GM21447 (cell line): ENCODE results near the gene CFAP97.
"Not testable (repeated sequence)": the region's sequence is repeated elsewhere in the genome, so short reads cannot be mapped to it uniquely, and the experiment has no call there.

ENCODE experiments used
- ATAC-seq: cut with Tn5 transposase; IDR thresholded peaks from one replicate; pipeline ENCODE4 v1.9.1; 2021; ENCODE audit not compliant: unreplicated experiment

CFAP97 gene

GRCh38 chr4:185203486-185204237, at the start of gene CFAP97:
CFAP97 (minus strand) TSS chr4:185204000; CDS start chr4:185191196, 12,804 bp downstream.
- peak; percentile 55 for ATAC-seq

GRCh38 chr4:185249105-185249504, 45.3 kb upstream of the CFAP97 start:
- no peak for ATAC-seq

DNA sequence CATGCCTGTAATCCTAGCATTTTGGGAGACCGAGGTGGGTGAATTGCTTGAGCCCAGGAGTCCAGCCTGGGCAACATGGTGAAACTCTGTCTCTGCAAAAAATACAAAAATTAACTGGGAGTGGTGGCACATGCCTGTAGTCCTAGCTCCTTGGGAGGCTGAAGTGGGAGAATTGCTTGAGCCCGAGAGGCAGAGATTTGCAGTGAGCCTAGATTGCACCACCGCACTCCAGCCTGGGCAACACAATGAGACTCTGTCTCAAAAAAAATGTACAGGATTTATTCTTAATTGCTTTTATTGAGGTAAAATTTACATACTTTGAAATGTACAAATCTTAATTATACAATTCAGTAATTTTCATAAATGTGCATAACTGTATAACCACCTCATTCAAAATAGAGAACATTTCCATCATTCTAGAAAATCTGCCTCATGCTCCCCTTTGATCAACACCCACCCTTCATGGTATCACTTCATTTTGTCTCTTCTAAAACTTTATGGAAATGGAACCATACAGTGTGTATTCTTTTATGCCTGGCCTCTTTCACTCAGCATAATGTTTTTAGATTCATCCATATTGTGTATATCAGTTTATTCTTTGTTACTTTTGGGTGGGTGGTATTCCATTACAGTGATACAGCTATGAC, 44.7 kb upstream of the CFAP97 start:
- no peak for ATAC-seq

DNA sequence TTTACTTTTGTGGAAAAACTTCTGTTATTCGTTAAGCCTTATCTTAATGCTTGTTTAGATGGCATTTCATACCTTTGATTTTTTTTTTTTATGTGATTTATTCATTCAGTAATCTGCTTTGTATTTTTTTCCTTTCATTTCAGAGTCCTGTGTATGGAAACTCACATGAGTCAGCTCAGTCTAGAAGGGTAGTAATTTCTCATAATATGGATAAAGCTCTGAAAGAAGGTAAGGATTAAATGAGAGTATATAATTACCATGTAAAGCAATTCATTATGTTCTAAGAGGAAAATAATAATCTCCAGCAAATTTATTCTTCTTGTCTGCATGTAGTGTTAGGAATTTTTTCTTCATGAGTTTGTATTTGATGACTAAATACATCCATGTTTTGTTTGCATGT, 43.4 kb upstream of the CFAP97 start:
- ATAC-seq = no peak

DNA sequence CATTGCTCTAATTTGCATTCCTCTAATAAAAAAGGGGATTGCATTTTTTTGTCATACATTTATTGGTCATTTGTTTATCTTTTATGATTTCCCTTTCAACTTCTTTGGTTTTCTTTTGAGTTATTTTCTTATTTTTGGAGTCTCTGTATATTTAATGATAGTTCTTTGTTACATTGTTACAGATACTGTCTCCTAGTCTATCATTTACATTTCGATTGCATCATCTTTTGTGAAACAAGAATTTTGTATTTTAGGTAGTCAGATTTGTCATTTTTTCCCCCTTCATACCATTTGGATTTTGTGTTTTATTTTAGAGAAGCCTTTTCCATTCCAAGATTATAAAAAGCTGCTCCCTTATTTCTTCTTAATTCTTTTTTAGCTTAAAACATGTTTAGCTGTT, 42.7 kb upstream of the CFAP97 start:
- no peak for ATAC-seq

DNA sequence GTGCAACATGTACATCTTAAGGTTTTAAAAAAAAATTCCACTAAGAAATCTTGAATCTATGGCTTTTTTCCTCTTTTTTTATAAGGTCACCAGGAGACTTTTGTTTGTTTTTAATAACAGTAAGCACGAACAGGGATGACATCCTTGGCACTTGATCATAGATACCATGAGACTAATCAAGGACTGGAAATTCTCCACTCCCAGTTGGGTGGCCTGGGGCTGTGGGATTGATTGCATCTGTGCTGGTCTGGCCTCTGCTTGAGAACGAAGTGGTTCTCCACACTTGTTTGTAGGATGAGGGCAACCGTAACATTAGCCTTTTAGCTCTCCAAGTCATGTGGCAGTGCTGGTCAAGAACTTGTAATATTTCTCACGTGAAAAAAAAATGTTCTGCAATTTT, 41.0 kb upstream of the CFAP97 start:
- ATAC-seq = no peak

GRCh38 chr4:185243879-185244278, 40.1 kb upstream of the CFAP97 start:
- no peak for ATAC-seq

DNA sequence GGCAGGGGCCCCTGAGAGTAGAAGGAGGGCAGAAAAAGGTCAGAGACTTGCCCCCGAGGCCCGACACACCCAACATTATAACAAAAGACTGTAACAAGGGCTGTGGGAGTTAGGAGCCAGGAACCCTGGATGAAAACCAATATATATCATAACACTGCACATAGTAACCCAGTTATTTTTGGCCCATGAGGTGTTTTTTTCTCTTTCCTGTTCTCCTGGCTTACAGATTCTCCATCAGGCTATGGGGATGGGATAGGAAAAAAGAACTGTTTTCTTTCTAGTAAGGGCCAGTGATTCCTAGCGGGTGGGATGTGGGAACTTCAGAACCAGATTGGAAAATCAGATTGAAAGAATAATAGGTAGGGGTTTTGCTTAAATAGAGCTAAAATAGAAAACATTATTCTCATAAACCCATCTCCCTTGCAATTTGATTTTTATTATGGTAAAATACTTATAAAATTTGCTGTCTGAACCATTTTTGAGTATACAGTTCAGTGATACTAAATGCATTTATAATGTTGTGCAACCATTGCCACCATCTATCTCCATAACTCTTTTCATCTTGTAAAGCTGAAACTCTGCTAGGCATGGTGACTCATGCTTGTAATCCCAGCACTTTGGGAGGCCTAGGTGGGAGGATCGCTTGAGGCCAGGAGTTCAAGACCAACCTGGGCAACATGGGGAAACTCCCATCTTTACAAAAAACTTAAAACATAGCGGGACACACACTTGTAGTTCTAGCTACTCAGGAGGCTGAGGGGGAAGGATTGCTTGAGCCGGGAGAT, 39.1 kb upstream of the CFAP97 start:
- no peak for ATAC-seq

GRCh38 chr4:185240486-185240885, 36.7 kb upstream of the CFAP97 start:
- not testable (repeated sequence) for ATAC-seq

DNA sequence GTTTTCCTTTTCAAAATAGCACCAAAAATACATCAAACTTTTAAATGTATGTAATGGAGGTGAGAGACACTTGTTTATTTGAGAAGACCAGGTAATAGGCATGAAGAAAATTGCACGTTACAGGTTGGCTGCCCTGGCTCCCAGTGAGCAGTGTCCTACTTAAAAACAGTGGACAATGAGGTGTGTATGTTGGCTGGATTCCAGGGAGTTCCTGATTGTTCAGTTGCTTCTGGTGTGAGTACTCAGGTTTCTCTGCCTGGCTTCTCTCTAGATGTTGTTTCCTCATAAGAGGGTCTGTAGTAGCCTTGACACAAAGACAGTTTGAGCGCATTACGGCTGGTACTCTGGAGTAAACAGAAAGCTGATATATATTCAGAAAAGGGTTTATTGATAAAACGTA, 35.0 kb upstream of the CFAP97 start:
- ATAC-seq = no peak

DNA sequence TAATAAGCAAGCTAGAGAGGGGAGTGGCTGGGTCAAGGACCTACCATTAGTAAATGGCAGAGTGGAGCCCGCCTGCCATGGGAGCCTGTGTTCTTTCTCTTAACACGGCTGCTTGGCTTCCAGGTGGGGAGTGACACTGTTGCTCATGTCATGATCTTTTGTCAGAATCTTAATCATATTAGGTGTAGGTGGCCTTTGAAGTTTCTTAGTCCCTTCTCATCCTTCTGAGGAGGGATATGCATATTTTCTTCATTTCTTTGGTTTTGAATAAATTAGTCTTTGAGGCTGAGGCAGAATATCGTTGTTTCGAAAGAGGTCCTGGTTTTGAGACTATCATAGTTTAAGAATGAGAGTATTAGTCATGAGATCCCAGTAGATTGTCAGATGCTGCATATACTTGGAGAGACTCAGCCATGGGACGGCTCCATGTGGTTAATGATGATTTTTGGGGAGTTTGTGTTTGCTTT, 34.4 kb upstream of the CFAP97 start:
- ATAC-seq = no peak

DNA sequence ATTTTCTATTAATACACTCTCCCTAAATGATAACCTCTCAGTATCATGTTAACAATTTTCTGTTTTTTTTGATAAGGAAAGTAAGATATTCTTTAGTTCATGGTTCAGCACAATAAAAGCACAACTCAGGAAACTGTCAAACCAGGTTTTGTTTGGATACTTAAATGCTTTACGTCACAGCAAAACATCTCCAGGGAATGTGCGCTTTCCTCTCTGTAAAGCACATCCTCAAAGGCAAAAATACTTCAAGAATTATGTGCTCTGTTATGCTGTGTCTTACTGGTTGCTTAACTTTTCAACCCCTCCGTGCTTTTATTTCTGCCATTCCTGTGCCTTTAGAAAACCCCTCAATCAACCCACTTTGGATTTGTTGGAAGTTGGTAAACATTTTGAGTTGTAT, 33.4 kb upstream of the CFAP97 start:
- ATAC-seq = no peak

GRCh38 chr4:185235843-185236503, 32.2 kb upstream of the CFAP97 start:
- ATAC-seq = no peak

DNA sequence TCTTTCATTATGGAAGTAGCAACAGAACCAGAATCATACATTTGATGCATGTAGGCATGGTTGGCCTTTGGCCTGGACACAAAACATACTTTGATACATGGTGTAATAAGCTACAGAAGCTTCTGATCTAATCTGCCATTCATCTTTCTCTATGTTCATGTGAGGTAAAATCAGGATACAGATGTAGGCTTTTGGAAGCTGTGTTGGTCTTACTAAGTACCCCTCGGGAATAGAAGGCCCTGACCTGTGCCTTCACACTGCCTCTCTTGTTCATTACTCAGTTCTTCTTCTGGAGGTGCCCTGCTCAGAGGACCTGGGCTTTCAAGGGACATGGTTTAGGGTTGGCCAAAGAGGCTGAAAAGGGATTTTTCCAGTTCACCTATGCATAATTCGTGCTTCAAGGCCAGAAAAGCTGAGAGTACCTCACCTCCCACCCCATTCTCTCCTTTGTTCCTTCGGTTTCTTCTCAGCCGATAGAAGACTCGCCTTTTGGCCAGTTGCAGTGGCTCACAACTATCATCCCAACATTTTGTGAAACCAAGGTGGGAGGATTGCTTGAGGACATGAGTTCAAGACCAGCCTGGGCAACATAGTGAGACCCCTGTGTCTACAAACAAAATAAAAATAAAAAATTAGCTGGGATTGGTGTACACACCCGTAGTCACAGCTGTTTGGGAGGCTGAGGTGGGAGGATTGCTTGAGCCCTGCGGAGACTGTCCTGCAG, 31.5 kb upstream of the CFAP97 start:
- no peak for ATAC-seq

DNA sequence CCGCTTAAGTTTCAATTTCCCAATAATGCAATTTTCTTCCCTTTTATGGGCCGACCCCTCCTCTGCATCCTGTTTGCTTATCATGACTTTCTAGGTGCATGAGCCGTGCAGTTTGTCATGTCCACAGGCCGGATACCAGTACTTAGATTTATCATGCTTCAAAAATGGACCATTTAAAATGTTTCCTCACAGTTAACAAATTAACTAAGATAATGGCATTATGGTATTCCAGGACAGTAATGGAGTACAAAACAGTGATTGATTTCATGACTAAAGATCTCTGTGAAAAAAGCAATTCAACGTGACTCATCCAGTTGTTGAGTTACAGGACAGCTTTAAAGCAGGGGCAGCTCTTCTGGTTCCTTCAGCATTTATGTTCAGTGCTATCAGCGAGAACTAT, 28.6 kb upstream of the CFAP97 start:
- ATAC-seq = no peak

- no peak for ATAC-seq
Observed at GRCh38 chr4:185229021-185229818, 25.4 kb upstream of the CFAP97 start.

DNA sequence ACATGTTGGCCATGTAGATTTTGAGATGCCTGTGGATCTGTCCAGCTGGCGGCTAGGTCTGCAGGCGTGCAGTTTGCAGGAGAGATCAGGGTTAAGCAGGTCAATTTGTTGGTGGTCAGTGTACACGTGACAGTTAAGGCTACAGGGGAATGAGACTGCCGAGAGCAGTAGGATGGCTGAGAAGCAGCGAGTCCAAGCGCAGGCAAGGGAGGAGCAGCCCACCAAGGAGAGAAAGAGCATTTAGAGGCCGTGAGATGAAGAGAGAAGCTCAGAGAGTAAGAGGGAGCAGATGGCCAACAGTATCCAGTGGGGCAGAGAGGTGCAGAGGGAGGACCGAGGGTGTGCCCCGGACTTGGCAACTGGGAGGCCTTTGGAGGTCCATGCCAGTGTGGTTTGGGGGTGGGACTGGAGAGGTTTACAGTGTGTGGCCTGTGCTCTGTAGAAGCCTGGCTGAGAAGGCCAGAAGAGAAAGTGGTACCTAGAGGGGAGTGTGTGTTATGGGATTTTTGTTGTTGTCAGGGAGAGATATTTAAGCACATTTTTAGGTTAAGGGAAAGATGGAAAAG, 24.0 kb upstream of the CFAP97 start:
- no peak for ATAC-seq

GRCh38 chr4:185227131-185227551, 23.3 kb upstream of the CFAP97 start:
- ATAC-seq = no peak

GRCh38 chr4:185225940-185226339, 22.1 kb upstream of the CFAP97 start:
- ATAC-seq = no peak
